GM21515 (cell line): ENCODE results near the gene HTR3A.

Experiments
- ATAC-seq: cut with Tn5 transposase; IDR thresholded peaks from one replicate; pipeline ENCODE4 v1.9.1; 2021; ENCODE audit not compliant: unreplicated experiment

HTR3A gene

DNA sequence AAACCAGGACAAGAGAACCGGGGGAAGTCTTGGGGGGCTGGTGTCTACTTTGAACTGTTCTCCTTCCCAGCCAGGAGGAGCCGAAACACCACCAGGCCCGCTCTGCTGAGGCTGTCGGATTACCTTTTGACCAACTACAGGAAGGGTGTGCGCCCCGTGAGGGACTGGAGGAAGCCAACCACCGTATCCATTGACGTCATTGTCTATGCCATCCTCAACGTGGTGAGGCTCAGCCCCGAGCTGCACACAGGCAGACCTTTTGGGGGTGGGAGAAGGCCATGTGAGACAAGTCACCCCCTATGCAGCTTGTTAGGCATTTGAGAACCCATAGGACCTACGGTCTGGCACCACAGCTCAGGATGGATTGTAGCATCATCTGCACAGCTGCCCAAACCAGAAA lies 2.8 kb downstream of the HTR3A start:
- no peak for ATAC-seq

DNA sequence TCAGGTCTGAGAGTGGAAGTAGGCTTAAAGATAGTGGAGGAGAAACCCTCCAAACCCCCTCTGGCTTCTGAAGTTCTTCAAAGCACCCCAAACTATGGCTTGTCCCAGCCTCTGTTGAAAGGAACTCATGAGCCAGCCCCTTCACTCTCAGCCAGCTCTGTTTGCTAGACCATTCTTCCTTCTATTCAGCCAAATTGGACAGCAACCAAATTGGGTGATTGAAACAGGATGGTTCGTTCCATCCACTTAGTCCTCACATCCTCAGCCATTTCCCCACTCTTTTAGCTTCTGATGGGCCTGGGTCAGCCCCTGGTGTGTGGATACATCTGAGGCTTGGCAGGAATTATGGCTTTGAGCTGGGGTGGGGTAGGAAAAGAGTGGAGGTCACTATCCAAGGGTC lies 4.5 kb downstream of the HTR3A start:
- no peak for ATAC-seq

DNA sequence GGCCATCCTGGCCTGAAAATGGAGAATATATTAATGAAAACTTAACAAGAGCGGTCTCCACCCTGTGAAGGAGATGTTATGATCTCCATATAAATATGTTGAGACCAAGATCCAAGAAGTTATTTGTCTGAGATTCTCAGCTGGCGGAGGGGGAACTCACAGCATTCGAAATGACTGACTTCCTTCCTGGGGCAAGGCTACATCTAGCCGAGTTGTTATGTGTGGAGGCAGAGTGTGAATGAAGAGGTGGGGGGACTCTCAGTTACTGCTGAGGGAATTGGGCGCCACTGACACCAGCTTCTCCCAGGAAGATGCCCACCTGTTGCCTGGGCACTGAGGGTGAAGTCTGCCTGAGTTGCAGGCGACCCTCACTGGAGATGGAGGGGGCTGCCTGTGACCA lies 5.9 kb downstream of the HTR3A start:
- no peak for ATAC-seq

DNA sequence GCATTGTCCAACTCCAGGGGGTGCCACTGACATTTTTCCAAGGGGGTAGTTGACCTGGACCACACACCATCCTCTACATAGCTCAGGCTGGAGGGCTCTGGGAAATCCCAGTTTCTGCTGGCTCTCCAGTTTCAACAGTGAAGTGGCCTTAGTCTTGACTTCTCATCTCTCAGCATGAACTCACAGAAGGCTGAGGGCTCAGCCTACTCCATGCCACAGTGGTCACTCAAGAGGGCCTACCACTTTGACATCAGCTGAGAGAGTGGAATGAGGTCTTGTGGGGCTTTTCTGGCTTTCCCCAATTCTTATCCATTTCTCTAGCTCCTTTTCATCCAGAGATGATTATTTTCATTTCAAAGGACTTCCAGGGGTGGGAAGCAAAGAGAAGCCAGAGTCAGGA lies 7.4 kb downstream of the HTR3A start:
- ATAC-seq = no peak

DNA sequence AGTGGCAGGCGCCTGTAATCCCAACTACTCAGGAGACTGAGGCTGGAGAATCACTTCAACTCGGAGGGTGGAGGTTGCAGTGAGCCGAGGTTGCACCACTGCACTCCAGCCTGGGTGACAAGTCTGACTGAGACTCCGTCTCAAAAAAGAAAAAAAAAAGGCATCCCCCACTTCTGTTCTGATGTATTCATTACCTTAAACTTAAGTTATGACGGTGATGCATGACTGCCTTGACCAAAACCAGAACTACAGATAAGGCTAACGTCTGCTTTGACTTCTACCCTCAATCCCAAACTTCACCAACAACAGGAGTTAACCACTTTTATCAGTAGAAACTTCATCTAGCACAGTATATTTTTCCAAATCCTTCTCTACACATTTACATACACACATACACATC lies 9.9 kb downstream of the HTR3A start:
- ATAC-seq = no peak

DNA sequence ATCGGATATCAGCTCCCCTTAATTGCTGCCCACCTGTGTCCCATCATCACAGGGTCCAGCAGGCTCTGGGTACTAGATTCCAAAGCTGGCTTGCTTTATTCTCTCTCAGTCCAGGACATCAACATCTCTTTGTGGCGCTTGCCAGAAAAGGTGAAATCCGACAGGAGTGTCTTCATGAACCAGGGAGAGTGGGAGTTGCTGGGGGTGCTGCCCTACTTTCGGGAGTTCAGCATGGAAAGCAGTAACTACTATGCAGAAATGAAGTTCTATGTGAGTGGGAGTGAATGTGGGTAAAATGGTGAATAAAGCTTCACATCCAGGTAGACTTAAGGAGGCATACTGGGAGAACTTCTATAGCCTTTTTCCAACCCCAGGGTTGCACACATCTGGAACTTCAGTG lies 11.0 kb downstream of the HTR3A start:
- no peak for ATAC-seq

DNA sequence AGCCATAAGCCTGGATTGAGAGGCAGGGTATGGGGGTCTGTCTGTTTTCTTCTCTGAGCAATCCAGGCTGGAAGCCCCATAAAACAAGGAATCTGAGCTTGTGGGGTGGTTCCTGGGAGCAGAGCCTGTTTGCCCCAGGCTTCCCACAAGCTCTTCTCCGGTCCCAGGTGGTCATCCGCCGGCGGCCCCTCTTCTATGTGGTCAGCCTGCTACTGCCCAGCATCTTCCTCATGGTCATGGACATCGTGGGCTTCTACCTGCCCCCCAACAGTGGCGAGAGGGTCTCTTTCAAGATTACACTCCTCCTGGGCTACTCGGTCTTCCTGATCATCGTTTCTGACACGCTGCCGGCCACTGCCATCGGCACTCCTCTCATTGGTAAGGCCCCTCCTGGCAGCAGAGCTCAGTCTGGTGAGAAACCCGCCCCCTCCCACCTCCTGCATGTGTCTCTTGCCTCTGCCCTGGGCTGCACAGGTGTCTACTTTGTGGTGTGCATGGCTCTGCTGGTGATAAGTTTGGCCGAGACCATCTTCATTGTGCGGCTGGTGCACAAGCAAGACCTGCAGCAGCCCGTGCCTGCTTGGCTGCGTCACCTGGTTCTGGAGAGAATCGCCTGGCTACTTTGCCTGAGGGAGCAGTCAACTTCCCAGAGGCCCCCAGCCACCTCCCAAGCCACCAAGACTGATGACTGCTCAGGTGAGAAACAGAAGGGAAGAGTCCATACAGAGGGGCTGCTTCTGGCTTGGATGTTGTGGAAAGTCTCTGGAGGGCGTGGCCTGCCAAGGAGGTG lies 11.6 kb downstream of the HTR3A start:
- no peak for ATAC-seq

DNA sequence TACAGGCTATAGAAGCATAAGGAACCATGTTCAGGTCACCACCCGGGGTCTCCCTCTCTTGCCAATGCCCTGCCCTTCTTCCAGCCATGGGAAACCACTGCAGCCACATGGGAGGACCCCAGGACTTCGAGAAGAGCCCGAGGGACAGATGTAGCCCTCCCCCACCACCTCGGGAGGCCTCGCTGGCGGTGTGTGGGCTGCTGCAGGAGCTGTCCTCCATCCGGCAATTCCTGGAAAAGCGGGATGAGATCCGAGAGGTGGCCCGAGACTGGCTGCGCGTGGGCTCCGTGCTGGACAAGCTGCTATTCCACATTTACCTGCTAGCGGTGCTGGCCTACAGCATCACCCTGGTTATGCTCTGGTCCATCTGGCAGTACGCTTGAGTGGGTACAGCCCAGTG lies 14.5 kb downstream of the HTR3A start:
- ATAC-seq = no peak

DNA sequence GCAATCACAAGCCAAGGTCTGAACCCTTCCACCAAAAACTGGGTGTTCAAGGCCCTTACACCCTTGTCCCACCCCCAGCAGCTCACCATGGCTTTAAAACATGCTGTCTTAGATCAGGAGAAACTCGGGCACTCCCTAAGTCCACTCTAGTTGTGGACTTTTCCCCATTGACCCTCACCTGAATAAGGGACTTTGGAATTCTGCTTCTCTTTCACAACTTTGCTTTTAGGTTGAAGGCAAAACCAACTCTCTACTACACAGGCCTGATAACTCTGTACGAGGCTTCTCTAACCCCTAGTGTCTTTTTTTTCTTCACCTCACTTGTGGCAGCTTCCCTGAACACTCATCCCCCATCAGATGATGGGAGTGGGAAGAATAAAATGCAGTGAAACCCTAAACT lies 15.0 kb downstream of the HTR3A start:
- no peak for ATAC-seq

DNA sequence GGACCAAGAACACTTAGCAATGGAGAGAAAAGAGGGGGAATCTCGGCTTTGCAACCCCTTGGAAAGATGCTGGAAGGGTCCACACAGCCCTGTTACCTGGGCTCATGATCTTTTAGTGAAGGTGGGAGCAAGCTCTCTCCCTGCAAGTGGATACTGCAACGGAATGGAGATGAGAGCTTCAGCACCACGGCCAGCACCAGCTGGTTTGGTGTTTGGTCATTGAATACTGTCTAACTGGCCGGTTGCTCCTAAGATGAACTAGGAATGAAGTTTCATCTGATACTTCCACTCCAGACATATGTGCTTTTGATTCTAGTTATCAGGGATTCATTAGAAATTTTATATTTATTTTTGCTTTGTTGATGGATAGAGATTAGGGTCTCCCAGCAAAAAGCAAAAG lies 16.3 kb downstream of the HTR3A start:
- no peak for ATAC-seq

DNA sequence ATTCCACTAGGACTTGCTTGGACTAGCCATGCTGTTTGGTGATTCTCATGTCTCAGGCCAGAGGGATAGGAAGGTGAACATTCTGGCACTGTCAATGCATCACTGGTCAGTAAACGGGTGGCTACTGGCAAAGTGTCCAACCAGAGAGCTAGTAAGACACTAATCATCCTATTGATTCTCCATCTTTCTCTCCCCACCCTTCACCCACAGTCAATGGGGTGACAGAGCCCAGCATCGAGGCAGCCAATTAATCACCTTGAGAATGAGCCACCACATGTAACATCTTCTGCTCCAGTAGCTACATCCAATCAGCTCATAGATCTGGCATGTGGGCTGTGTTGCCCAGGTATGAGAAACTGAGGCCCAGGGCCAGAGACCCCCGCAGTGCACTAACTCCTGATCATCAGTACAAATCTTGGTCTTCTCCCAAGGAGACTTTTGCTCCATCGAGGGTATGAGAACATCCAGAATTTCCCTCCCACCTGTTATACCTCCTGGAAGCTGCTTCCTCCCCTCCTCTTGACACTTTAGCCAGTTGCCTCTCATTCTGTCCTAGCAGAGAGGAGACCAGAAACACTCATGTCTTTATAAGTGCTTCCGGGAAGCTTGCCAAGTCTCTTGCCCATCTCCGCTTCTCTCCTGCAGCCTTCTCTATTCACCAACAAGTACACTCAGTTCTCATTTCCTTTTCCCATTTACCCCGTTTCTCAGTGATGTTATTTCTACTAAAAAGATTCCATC lies 17.0 kb downstream of the HTR3A start:
- ATAC-seq = no peak

DNA sequence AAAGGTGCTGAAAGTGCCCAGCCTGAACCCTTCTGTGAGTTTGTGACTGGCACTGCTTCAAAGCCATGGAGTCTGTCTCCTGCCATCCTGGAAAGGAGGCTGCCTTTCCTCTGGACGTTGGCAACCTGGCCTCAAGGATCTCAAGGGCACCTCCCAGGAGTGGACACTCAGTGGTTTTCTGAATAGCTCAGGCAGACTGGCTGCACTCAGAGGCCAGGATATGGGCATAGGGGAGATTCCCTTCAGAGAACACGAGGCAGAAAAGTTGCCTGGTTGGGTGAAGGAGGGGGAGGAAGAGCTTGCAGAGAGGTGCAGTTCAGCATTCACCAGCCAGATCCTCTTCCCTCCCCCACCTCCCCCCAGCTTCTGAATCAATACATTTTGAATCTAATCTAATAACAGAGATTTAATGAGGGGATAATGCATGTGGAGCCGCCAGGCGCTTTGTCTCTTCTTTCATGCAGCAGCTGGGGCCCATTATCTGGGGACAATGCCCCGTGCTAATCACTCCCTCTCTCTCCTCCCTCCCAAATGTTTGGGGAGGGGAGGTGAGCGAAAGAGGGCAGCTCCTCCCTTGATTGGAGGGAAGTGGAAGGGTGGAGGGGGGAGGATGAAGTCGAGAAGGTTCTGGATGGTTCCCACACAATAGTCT lies 17.7 kb downstream of the HTR3A start:
- ATAC-seq = no peak

DNA sequence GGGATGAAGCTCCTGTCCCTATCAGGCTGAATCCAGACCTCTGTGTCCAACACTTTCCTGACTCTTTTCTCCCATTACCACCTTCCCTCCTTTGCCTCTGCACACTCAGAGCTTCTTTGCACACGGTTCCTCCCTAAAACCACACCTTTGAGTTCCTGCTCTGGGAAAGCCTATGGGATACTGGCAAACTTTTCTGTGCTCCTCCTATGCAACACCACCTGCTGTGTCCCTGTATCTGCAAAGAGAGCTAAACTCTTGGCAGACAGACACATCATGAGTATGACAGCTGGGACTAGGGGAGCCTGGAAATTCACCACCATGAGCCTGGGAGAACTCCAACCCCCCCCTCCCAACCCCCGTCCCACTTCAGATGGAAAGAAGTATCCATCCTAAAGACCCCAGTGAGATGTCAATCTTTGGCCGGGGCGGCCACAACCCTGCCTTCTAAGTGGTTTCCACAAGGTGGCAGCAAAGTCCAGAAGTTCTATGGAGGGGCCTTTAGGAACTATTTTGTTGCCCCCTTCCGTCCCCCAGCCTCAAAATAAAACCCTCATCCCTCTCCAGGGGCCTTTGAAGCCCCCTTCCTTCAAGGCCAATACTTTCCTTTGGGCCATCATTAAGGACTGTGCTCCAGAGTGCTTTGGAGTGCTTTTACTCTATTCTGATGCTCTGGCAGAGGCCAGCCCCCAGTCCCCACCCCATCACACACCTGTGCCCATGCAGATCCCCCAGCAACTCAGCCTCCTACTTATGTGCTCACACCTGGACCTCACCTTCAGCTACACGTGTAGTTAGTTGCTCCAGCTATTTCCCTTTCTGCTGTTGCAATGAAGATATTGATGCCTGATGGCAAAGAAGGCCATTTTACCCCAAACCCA lies 19.4 kb downstream of the HTR3A start:
- ATAC-seq = no peak

DNA sequence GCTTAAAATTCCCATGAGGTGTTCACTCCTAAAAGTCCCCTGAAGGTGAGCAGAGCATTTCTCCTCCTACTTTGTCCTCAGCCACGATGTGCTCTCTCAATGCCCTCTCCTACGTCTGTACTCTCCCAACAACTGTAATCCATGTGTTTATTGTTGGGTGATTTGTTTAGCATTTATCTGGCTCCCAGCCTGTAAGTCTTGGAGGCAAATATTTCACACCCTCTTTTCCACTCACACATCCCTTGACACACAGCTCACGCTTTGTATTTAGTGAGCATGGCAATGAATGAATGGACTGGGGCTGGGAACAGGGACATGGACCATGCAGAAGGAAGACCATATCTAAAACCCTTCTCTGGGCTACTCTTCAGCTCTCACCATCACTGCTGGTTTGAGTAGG lies 22.6 kb downstream of the HTR3A start:
- no peak for ATAC-seq

DNA sequence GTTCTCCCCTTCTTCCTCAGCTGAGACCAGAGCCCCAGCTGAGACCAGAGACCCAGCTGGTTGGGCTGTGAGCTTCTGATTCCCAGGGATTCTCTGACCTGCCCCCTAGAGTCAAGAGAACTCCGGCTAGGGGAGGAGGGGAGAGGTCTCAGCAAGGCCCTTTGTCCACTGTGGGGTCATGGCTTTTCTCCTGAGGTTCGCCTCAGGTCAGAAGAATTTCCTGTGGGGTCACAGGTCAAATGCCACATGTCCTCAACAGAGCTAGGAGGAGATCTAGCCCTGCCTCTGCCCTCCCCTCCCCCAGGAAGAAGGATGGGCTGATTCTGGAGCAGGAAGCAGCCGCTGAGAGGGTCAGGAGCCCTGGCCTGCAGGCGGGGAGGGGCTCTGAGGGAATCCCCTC lies 23.7 kb downstream of the HTR3A start:
- ATAC-seq = no peak

DNA sequence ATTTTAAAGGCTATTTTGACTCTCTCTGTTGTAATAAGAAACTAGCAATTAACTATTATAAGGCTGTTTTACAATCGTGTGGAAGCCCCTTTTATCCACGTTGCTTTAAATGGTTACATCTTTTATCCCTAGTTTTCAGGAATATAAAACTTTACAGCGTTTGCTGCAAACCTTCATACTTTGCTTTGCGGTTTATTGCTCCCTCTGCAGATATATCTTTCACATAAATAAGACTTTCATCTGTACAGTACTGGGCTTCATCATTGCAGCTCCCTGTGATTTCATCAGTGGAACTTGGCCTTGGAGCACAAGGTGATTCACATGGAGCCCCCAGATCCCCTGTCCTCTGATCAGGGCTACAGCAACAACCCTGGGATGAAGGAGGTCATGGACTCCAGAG lies 25.6 kb downstream of the HTR3A start:
- no peak for ATAC-seq

DNA sequence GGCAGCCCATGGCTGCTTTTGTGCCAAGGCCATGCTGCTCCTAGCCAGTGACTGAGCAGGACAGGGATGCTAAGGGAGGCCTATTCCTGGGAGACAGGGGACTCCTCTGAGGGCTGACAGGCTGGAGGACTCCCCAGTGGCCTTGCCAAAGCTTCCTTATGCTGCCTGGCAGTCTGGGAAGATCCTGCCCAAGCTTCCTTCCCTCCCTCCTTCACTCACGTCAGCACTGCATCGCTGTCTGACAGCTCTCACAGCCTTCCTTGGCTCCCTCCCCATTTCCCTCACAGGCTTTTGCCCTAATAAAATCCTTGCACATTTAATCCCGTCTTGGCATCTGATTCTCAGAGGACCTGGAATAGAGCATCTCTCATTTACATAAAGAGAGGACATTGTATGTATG lies 26.5 kb downstream of the HTR3A start:
- no peak for ATAC-seq

DNA sequence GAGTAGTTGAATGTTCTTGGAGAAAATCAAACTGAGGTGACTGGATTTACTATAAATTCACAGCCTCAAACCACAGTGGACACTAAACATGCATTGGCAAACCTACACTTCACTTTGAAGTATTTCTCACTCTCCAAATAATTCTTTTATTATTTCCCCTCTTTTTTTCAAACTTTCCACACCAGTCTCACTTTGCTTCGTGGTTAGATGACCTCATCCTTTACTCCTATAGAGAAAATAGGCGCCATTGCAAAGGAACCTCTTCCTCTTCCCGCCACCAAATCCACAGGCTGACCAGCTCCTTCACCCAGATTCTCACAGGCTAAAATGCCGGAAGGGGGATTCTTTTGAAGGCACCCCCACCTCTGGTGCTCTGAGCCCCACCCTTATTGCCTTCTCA lies 33.4 kb downstream of the HTR3A start:
- ATAC-seq = no peak

DNA sequence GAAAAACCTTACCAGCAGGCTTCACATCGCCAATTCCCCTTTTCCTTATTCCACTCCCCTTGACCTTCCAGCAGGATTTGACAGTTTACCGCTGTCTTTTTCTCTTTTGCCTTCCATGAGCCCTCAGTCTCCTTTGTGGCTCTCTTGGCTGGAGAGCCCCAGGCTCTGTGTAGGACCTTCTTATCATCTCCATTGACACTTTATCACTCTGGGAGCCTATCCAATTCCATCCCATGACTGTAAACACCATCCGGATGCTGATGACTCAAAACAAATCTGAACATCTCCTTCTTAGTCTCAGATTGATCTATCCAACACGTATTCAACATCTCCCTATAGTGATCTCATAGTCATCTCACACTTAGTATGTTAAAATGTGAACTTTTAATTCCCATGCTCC lies 36.0 kb downstream of the HTR3A start:
- ATAC-seq = no peak

DNA sequence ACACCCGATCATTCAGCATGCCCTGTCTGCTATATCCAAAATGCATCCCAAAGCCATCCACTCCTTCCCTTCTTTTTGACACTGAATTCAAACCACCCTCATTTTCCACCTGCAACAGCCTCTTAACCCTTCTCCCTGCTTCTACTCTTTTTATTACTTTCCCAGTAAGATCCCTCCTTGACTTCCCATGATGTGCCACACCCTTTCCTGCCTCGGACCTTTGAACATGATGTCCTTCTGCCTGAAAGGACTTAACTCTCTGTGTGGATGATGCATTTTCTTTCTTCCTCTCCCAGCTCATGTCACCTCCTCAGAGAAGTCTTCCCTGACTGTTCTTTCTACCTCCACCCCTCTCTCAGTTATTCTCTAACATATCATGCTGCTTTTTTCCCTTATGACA lies 36.5 kb downstream of the HTR3A start:
- no peak for ATAC-seq

DNA sequence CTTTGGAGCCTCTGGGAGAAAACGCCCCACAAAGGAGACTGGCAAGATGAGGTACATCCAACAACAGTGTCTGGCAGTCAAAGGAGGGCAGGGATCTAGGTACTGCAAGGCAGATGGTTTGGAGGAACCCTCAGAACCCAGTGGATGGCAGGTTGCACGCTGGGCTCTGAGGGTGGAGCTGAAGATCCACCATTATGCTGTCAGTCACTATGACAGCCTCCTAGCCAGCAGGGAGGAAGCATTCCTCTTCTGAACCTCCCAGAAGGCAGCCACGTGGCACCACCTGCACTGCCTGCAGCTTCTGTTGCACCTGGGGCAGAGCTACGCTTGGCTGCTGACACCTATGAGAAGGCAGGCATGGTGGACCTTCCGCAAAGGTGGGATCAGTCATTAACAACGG lies 40.2 kb downstream of the HTR3A start:
- ATAC-seq = no peak
